NCI-H345 (cell line): ENCODE measurements around the gene INAVA.
"Not testable (repeated sequence)": the region's sequence is repeated elsewhere in the genome, so short reads cannot be mapped to it uniquely, and the experiment has no call there.

Experiments used
- DNase-seq: peaks from one replicate; lab custom pipeline; 2025; lab: John Stamatoyannopoulos, UW

INAVA gene

DNA sequence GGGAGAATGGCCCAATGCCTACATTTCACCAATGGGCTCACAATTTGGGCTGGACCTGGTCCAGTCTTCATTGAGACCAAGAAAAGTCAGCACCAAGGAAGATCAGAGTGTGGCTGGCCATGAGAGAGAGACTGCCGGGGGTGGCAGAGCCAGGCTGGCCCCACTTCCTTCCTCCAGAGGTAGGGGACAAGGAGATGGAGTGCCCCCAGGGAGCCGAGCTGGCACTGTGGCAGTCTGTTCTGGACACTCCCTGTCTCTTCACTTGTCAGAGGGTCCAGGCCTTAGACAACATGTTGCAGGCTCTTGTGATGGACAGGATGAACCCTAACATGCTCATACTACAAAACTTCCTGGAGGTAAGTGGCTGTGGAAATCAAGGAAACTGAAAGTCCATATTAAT, 27.7 kb downstream of the INAVA start:
- no peak for DNase-seq

GRCh38 chr1:200923601-200924000, 28.9 kb downstream of the INAVA start:
- DNase-seq = no peak

GRCh38 chr1:200925831-200926230, 31.1 kb downstream of the INAVA start:
- DNase-seq = no peak

DNA sequence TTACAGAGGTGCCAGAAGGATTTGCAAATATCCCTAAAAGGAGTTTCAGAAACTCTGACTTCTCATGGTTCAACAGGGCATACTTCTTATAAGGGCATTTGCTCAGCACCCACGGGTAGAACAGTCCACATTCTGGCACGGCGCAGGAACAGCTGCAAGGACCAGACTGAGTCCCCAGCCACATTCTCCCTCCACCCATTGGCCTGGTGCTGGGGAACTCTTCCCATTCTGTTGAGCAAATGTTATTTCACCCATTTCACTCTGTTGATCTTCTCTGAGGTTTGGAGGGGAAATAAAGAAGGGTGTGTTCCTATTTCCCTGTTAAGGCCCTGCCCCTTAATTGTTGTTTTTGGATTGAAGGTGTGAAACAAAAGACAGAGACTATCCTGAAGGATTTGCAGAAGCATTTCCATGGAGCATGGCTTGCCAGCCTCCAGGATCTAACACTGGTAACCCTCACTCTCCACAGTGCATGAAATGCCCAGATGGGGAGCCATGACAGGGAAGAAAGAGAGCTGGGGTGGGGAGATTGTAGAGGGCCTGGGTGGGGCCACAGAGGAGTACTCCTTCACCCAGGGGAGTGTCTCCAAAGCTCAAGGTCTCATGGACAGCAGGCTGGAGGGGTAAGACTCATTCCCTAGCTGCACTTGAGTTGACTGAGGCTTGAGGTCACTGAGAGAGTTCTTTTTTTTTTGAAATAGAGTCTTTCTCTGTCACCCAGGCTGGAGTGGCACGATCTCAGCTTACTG, 35.0 kb downstream of the INAVA start:
- DNase-seq = no peak

DNA sequence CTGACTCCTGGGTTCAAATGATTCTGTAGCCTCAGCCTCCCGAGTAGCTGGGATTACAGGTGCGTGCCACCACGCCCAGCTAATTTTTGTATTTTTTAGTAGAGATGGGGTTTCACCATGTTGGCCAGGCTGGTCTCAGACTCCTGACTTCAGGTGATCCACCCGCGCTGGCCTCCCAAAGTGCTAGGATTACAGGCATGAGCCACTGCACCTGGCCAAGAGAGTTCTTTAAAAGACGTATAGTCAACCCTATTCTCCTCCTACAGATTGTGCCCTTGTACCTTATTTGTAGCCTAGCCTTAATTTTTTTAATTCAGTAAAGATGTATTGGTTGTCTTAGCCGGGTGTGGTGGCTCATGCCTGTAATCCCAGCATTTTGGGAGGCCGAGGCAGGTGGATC, 35.6 kb downstream of the INAVA start:
- DNase-seq = not testable (repeated sequence)

GRCh38 chr1:200931776-200932175, 37.1 kb downstream of the INAVA start:
- no peak for DNase-seq

- DNase-seq = no peak
These were observed 40.1 kb downstream of the INAVA start for GRCh38 chr1:200934676-200935245.

GRCh38 chr1:200935286-200935962, 40.7 kb downstream of the INAVA start:
- DNase-seq = not testable (repeated sequence)

DNA sequence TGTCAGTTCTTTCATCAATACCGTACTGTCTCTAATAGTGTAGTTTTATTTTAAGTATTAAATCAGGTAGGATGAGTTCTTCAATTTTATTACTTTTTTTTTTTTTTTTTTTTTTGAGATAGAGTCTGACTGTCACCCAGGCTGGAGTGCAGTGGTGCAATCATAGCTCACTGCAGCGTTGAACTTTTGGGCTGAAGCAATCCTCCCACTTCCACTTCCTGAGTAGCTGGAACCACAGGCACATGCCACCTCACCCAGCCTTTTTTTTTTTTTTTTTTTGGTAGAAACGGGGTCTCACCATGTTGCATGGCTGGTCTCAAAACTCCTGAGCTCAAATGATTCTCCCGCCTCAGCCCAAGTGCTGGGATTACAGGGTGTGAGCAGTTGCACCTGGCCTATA, 44.3 kb downstream of the INAVA start:
- DNase-seq = no peak

- no peak for DNase-seq
These were observed 50.4 kb downstream of the INAVA start for GRCh38 chr1:200945111-200945510.

DNA sequence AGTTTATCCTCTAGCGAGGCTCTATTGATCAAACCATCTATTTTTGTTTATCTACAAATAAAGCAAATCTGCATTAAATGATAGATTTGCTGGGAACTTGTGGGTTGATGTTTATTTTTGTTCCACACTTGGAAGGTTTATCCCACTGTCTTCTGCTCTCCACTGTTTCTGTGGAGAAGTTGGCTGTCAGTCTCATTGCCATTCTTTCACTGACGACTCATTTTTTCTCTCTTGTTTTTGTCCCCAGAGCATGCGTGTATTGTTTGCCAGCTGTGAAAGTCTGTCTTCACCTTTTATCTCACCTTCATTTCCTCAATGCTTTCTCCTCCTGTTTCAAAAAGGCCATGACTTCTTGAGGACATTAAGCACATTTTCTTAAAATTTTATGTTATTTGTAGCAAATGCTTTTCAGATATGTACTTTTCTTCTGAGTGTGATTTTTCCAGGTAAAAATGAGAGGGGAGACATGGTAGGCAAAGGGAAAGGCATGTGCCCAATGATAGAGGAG, 52.4 kb downstream of the INAVA start:
- no peak for DNase-seq

DNA sequence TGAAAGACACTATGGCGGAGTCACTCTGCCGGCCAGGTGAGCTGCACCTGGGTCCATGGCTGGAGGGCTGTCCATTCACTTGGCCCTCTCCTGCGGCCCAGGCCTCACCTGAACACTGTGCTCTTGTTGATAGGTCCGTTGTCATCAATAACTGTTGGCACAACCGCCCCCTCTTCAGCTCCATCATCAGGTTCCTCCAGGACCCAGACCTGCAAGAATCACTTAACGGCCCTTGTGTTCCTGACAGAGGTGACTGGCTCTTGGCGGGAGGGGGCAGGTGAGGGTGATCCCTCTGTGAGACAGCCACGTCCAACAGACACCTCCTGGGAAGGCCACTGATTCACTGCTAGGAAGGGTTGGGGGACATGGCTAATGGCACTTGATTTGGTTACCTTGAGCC, 54.9 kb downstream of the INAVA start:
- no peak for DNase-seq

DNA sequence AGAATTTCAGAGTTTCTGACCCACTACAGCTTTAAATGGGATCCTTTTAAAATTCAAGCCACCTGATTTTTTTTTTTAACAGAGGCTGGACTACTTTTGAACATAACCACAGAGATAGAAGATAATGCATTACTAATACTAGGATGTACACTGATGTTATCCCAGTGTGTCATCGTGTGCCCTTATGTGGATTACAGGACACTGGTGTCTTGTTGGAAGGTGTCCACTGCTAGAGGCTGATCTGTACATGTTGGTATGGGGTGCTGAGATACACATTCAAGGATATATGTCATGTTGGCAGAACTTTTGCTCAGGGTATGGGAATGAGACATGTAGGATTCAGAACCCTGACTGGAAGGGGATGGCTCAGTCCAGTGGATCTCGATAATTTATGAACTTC, 56.3 kb downstream of the INAVA start:
- DNase-seq = no peak

DNA sequence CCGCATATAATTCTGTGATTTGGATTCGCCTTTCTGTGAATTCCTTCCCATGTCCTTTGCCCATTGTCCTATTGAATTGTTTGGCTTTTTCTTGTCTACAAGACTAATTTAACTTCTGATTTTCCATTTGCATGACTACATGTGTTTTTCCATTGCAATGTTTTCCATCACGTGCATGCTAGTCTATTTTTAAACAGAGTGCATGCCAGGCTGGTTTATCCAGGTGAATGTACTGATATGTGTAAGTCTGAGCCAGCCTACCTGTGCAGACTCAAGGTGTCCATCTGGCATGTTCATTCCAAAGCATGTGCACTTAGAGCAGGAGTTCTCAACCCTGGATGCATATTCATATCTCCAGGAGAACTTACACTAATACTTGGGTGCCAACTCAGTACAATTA, 59.7 kb downstream of the INAVA start:
- no peak for DNase-seq

DNA sequence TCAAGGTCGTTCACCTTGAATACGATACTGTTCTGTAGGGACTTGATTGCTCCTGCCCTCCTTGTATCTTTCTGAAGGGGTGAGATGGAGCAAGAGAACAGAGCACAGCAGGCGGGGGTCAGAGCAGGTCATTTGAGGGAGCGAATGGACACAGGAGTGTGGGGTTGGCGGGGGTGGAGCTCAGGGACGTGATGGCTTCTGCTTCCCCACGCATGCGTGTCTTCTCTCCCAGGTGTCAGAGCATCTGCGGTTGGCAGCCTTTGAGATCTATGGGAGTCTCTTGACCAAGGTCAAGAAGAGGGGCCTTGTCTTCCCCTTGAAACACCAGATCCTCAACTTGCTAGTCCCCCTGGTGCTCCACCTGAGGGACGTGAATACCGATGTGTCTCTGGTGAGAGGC, 63.9 kb downstream of the INAVA start:
- no peak for DNase-seq

DNA sequence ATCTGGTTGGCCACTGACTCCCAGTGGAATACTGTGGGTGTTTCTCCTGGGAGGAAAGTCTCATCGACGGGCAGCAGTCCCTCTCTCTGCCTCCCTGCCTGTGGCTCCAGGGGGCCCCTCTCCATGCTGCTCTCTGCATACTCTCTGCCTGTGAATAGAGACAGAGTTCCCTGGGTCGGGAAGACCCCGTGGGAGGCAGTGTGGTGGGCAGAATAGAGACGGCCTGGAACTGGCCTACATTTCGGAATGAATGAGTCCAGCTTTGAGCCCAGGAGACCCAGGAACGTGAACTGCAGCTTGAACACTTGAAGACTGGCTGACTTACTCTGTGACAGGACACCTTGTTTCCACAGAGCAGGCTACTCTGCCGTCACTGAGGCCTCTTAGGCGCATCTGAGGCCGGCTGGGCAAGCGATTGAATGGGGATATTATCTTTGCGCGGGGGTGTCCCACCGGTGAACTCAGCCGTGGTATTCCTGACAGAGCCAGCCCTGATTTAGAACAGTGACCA, 64.8 kb downstream of the INAVA start:
- DNase-seq = no peak

DNA sequence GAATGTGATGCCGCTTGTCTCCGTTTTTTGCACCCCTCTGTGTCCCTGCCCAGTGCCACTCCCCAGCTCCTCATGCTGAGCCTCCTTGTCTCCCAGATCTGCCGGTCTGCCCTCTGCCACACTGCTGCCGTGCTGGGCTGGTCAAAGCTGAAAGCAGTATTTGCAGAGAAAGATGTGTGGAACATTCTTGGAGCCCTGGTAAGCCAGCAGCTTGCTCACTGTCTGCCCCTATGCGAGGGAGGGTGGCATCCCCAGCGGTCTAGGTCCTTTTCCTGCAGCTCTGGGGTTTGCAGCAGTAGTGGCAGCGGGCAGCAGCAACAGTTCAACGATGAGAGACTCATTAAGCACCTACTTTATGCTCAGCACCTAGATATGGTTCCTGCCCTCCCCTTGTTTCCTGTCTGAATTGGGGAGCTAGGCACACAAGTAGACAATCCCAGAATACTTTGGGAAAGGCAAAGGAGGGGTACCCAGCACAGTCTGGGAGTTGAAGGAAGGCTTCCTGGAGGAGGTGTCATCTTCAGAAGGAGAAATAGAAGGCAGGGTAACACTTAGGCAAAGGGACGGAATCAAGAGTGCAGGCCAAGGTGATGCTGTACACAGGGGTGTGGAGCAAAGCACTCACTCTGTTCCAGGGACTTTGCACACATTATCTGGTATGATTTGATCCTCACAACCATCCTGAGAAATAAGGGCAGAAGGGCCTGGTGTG, 65.7 kb downstream of the INAVA start:
- no peak for DNase-seq

DNA sequence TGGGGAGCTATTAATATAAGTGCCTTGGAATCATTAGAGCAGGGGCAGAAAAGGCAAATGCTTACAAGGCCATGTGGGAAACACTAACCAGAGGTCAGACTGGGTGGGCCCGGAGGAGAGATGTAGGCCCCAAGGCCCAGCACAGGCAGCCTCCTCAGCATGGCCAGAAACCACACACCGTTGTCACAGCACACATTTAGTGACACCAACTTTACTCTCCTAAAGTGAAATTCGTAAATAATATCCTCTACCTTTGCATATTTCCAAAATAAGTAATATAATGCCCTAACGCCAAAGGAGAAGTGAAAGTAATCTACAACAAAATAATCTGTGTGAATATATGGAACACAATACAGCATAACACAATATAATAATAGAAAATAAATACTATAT, 66.2 kb downstream of the INAVA start:
- DNase-seq = no peak

- DNase-seq = not testable (repeated sequence)
These were observed 67.5 kb downstream of the INAVA start for GRCh38 chr1:200962151-200962550.

DNA sequence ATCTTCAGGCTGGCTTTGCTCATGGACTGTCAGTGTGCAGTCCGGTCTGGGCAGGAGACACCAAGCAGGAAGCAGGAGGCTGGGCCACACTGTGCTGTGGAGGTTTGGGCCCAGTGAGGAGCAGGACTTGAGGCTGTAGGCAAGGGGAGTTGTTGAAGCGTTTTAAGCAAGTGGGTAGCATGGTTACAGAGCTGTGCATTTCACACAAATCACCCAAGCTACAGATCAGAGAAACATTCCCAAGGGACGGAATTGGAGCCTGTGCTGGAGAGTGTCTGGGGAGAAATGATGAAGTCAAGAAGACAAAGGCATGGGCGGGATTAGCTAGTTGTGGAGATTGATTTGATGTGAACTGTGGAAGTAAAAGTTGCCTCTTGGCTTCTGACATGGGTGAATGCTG, 67.9 kb downstream of the INAVA start:
- DNase-seq = no peak

DNA sequence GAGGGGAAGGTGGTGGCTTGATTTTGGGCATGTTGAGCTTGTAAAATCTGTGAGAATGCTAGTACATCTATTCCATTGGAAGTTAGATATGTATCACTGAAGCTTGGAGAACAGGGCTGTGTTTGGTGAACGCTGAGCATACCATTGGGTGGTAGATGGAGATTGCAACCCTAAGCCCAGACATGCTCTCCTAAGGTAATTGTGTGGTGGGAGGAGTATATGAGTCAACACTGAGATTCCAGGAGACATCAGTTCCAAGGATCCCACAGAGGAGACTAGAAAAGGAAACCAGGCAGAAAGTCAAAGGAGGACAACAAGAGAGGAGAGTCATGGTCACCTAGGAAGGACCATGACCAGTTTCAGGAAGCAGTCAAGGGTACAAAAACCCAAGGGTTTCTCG, 68.4 kb downstream of the INAVA start:
- no peak for DNase-seq

GRCh38 chr1:200963888-200964287, 69.2 kb downstream of the INAVA start:
- not testable (repeated sequence) for DNase-seq
